Neural cell (in vitro differentiated cells): ENCODE data around the gene LRRC8B.

Source experiments
- EZH2 ChIP-seq: fragments of 200-600, 300-800 bp; shearing (Covaris generic), sonication (generic); IDR thresholded peaks from 2 replicates; pipeline ENCODE4 v1.6.1; 2014; ENCODE audit warnings: antibody characterized with exemption, low read length, borderline replicate concordance, mild to moderate bottlenecking; ENCODE audit not compliant: insufficient read depth, poor library complexity, severe bottlenecking
- TF ChIP-seq, protein P1 (sequence below): fragments of 450-650 bp; IDR thresholded peaks from 2 replicates; pipeline ENCODE4 v1.5.1; 2014; ENCODE audit warnings: antibody characterized with exemption, mild to moderate bottlenecking, moderate library complexity; ENCODE audit not compliant: poor library complexity, severe bottlenecking

DNA sequence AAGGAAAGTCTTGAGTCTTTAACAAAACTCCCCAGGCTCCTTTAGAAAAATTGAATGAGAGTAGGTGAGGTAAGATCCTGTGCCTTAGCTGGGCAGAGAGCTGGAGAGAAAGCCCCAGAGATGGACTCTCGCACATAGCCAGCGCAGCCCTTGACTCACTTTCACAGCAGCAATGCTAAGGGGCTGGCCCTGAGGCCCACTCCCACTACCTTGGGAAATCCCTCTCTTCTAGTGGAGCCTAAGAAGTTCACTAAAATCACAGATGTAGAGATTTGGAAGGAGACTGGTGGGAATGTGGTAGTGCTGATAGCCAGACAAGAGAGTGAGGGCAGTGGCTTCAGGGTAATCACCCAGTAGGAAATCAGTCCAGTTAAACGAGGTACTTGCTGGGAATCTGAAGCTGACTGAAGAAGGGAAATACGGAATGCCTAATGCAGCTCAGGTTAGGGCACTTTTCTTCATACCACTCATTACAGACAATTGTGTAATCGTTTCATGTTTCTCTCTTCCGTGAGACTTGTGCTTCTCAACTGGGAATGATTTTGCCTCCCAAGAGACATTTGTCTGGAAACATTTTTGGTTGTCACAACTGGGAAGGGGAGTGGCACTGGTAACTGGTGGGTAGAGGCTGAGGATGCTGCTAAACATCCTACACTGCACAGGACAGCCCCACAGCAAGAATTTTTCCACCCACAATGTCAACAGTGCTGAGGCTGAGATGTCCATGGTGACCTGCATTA is 65.9 kb downstream of the LRRC8B start:
- TF ChIP-seq, protein P1, sequence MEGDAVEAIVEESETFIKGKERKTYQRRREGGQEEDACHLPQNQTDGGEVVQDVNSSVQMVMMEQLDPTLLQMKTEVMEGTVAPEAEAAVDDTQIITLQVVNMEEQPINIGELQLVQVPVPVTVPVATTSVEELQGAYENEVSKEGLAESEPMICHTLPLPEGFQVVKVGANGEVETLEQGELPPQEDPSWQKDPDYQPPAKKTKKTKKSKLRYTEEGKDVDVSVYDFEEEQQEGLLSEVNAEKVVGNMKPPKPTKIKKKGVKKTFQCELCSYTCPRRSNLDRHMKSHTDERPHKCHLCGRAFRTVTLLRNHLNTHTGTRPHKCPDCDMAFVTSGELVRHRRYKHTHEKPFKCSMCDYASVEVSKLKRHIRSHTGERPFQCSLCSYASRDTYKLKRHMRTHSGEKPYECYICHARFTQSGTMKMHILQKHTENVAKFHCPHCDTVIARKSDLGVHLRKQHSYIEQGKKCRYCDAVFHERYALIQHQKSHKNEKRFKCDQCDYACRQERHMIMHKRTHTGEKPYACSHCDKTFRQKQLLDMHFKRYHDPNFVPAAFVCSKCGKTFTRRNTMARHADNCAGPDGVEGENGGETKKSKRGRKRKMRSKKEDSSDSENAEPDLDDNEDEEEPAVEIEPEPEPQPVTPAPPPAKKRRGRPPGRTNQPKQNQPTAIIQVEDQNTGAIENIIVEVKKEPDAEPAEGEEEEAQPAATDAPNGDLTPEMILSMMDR, result no peak
- TF ChIP-seq EZH2, result no peak
